Gastrocnemius medialis (tissue), 4 donors: ENCODE results near the gene TLL2. TPM values are rescaled to one million over a fixed set of nuclear protein-coding genes. Genes with fewer than 3 reads are reported as not detected.

ENCODE experiments used
- ATAC-seq, 2 donors: fragments of 150-250 bp; one replicate each; pipeline ENCODE4 v1.9.1; 2016
- DNase-seq, 2 donors: peaks; one replicate each; pipeline ENCODE4 v3.0.0-alpha.2; 2019
- H3K27ac ChIP-seq, 4 donors: fragments of 200-600 bp; sonication (generic); 1 replicate in 1 of 4; 2 replicates in 3 of 4; pipeline ENCODE4 v1.5.1; 2016 to 2018; ENCODE audit warnings: mild to moderate bottlenecking in 2 of 4, moderate library complexity in 1 of 4
- H3K27me3 ChIP-seq, 3 donors: fragments of 200-600 bp; sonication (generic) in 2 of 3; 1 replicate in 1 of 3; 2 replicates in 2 of 3; pipeline versions ENCODE4 v1.5.1 to v1.6.0; 2016 to 2019; ENCODE audit warnings: mild to moderate bottlenecking in 1 of 3, moderate library complexity in 1 of 3
- H3K36me3 ChIP-seq, 2 donors: fragments of 200-600 bp; sonication (generic) in 1 of 2; one replicate each; pipeline ENCODE4 v1.5.1; 2017 to 2018
- H3K4me1 ChIP-seq, 2 donors: fragments of 200-600 bp; sonication (generic) in 1 of 2; one replicate each; pipeline ENCODE4 v1.5.1; 2016 to 2017; ENCODE audit warnings: mild to moderate bottlenecking in 2 of 2
- H3K4me3 ChIP-seq, 4 donors: fragments of 200-600 bp; sonication (generic) in 3 of 4; 1 replicate in 1 of 4; 2 replicates in 3 of 4; pipeline ENCODE4 v1.5.1; 2016 to 2019; ENCODE audit warnings: mild to moderate bottlenecking in 2 of 4
- H3K9me3 ChIP-seq, 3 donors: fragments of 200-600 bp; sonication (generic) in 2 of 3; 1 replicate in 1 of 3; 2 replicates in 2 of 3; pipeline ENCODE4 v1.5.1; 2016 to 2019
- CTCF ChIP-seq, 5 experiments: fragments of 450-650 bp in 3 of 5; fragments of 200-600 bp in 2 of 5; sonication (generic) in 2 of 5; IDR thresholded peaks in 4 of 5; conservative IDR thresholded peaks in 1 of 5; 1 replicate in 4 of 5; 2 replicates in 1 of 5; pipeline ENCODE4 v1.5.1; 2016 to 2019; ENCODE audit warnings: antibody characterized with exemption in 5 of 5, mild to moderate bottlenecking in 3 of 5, moderate library complexity in 3 of 5
- POLR2A ChIP-seq, 2 donors: fragments of 450-650 bp; IDR thresholded peaks; one replicate each; pipeline ENCODE4 v1.6.1; 2017; ENCODE audit warnings: antibody characterized with exemption in 2 of 2, mild to moderate bottlenecking in 2 of 2, moderate library complexity in 2 of 2
- in situ Hi-C, 4 donors: fragments of 200-750 bp; cut with MboI; loops; one replicate each; pipeline versions ENCODE4 v1.15.0 to v1.8.0; 2017; ENCODE audit warnings: low sequenced_read_pairs in 4 of 4
- intact Hi-C: fragments of 100-400 bp; cut with DNase I; formaldehyde crosslinking; loops from one replicate; pipeline ENCODE4 v1.15.1; 2023; ENCODE audit warnings: low total_unique reads
- total RNA-seq, 4 donors: library from RNA; depleted of rRNA; stranded (reverse); fragments of >200 nt; gene quantifications; one replicate each; pipeline versions ENCODE4 v1.1.0 to v1.2.3, GENCODE V29; 2016

Gene TLL2
- total RNA-seq, 4 donors from 2014 or later: 0.10 to 1.0 (median 0.44) TPM; not detected in 1

- no peaks in the 10 kb centered on the region for H3K9me3 ChIP-seq
- TF ChIP-seq CTCF (IDR thresholded peaks at IDR 0.05 in 4 of 5, conservative IDR thresholded peaks at IDR 0.05 in 1 of 5) (no peak), POLR2A (IDR thresholded peaks at IDR 0.05) (no peak)
- H3K27ac ChIP-seq: no peak overlapping the region
- ATAC-seq: no peak
- intact Hi-C loops (no loop called here), in situ Hi-C loops (no loop called here)
- no peaks in the 10 kb centered on the region for H3K4me1 ChIP-seq
- no peaks in the 10 kb centered on the region for H3K36me3 ChIP-seq
- DNase-seq: no peak
- no peak overlapping the region for H3K4me3 ChIP-seq
- peaks cover 0 to 2% (median 0%) of the 10 kb centered on the region in 3 donors for H3K27me3 ChIP-seq
Observed at GRCh38 chr10:96420228-96421009, 93.3 kb downstream of the TLL2 start.

GRCh38 chr10:96419351-96419750, 94.4 kb downstream of the TLL2 start:
- Histone ChIP-seq H3K27me3 (peaks cover 0 to 2% (median 0%) of the 10 kb centered on the region in 3 donors), H3K4me1 (no peaks in the 10 kb centered on the region), H3K27ac (no peak overlapping the region), H3K4me3 (no peak overlapping the region), H3K36me3 (no peaks in the 10 kb centered on the region), H3K9me3 (no peaks in the 10 kb centered on the region)
- DNase-seq (no peak), ATAC-seq (no peak)
- in situ Hi-C loops: no loop called here
- intact Hi-C loops: no loop called here
- TF ChIP-seq CTCF (IDR thresholded peaks at IDR 0.05 in 4 of 5, conservative IDR thresholded peaks at IDR 0.05 in 1 of 5): no peak
- TF ChIP-seq POLR2A (IDR thresholded peaks at IDR 0.05): no peak

DNA sequence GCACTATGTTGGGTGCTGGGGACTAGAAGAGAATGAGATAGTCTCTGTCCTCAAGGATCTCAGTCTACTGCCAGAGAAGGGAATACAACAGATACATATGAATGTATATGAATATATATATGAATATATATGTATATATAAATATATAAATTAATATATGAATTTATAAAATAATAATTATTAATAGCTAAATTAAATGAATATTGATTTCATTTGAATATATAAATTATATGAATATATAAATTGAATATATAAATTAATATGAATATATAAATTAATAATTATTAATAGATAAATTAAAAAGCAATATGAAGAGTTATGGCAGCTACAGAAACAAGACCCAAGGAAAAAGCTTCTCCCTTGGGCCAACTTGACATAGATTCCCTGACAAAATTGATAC, 95.1 kb downstream of the TLL2 start:
- in situ Hi-C loops: no loop called here
- no peak for TF ChIP-seq POLR2A (IDR thresholded peaks at IDR 0.05)
- no peak for TF ChIP-seq CTCF (IDR thresholded peaks at IDR 0.05 in 4 of 5, conservative IDR thresholded peaks at IDR 0.05 in 1 of 5)

DNA sequence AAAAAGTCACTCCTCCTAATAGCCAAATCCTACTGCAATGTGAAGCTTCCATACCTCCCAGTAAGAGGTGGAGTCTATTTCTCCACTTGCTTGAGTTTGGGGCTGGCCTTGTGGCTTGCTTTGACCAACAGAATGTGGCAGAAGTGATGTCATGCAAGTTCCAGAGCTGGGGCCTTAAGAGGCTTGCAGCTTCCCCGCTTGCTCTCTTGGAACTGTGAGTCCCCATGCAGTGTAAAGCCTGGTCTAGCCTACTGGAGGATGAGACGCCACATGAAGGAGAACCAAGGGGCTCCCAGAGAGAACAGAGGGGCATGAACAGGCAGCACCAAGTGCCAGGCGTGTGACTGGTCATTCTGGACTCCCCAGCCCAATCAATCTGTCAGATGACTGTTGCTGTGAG, 96.3 kb downstream of the TLL2 start:
- intact Hi-C loops (no loop called here), in situ Hi-C loops (no loop called here)
- peaks cover 0 to 2% (median 0%) of the 10 kb centered on the region in 3 donors for H3K27me3 ChIP-seq
- H3K4me3 ChIP-seq: no peak overlapping the region
- H3K27ac ChIP-seq: no peak overlapping the region
- H3K36me3 ChIP-seq: no peaks in the 10 kb centered on the region
- TF ChIP-seq POLR2A (IDR thresholded peaks at IDR 0.05): no peak
- TF ChIP-seq CTCF (IDR thresholded peaks at IDR 0.05 in 4 of 5, conservative IDR thresholded peaks at IDR 0.05 in 1 of 5): no peak
- no peaks in the 10 kb centered on the region for H3K9me3 ChIP-seq
- H3K4me1 ChIP-seq: peaks cover 8 to 13% of the 10 kb centered on the region in 2 donors
- ATAC-seq (no peak), DNase-seq (no peak)

More for the DNA sequence above, 95.1 kb downstream of the TLL2 start:
- Histone ChIP-seq H3K9me3 (no peaks in the 10 kb centered on the region), H3K4me1 (peaks cover 0 to 2% of the 10 kb centered on the region in 2 donors), H3K27me3 (peaks cover 0 to 2% (median 0%) of the 10 kb centered on the region in 3 donors), H3K4me3 (no peak overlapping the region), H3K36me3 (no peaks in the 10 kb centered on the region), H3K27ac (no peak overlapping the region)
- no peak for ATAC-seq
- intact Hi-C loops: no loop called here
- no peak for DNase-seq
